GM23338 (cell line): ENCODE data around the gene GNB3. TPM values are rescaled to one million over a fixed set of nuclear protein-coding genes. Genes with fewer than 3 reads are reported as not detected.

Experiments
- ATAC-seq: fragments of 200-7000 bp; cut with Tn5 transposase; 3 replicates; pipeline ENCODE4 v1.9.1; 2020
- DNase-seq: peaks from one replicate; pipeline ENCODE4 v3.0.0-alpha.2; 2015; ENCODE audit warnings: low spot score
- H2AFZ ChIP-seq: fragments of 200-600 bp; sonication (generic); 2 replicates; pipeline ENCODE4 v1.8.0; 2016; ENCODE audit warnings: antibody characterized with exemption, mild to moderate bottlenecking, moderate library complexity
- H3F3A ChIP-seq: fragments of 200-600 bp; sonication (generic); replicated peaks from 2 replicates; pipeline ENCODE4 v1.8.0; 2017; ENCODE audit warnings: antibody characterized with exemption, mixed run types, low read depth
- H3K27ac ChIP-seq: fragments of 200-600 bp; sonication (generic); 2 replicates; pipeline ENCODE4 v1.6.1; 2016; ENCODE audit warnings: low read depth
- H3K27me3 ChIP-seq: fragments of 200-600 bp; sonication (generic); 2 replicates; pipeline ENCODE4 v1.8.0; 2016; ENCODE audit warnings: mild to moderate bottlenecking, mixed run types, moderate library complexity; ENCODE audit not compliant: insufficient read depth
- H3K36me3 ChIP-seq: fragments of 200-600 bp; sonication (generic); 2 replicates; pipeline ENCODE4 v1.8.0; 2016; ENCODE audit warnings: mild to moderate bottlenecking; ENCODE audit not compliant: insufficient read depth
- H3K4me1 ChIP-seq: fragments of 200-600 bp; sonication (generic); 2 replicates; pipeline ENCODE4 v1.8.0; 2016; ENCODE audit warnings: mild to moderate bottlenecking, moderate library complexity; ENCODE audit not compliant: insufficient read depth
- H3K4me2 ChIP-seq: fragments of 200-600 bp; sonication (generic); 2 replicates; pipeline ENCODE4 v1.7.1; 2017; ENCODE audit warnings: mixed run types
- H3K4me3 ChIP-seq: fragments of 200-600 bp; sonication (generic); 2 replicates; pipeline ENCODE4 v1.6.1; 2016; ENCODE audit warnings: mixed run types
- H3K79me2 ChIP-seq: fragments of 200-600 bp; sonication (generic); replicated peaks from 2 replicates; pipeline ENCODE4 v1.8.0; 2017; ENCODE audit warnings: mild to moderate bottlenecking; ENCODE audit not compliant: insufficient read depth
- H3K9me2 ChIP-seq: fragments of 200-600 bp; sonication (generic); 2 replicates; pipeline ENCODE4 v1.8.0; 2017; ENCODE audit not compliant: insufficient read depth
- H4K20me1 ChIP-seq: fragments of 200-600 bp; sonication (generic); replicated peaks from 2 replicates; pipeline ENCODE4 v1.8.0; 2017; ENCODE audit warnings: mild to moderate bottlenecking; ENCODE audit not compliant: insufficient read depth
- H3K27ac Mint-ChIP-seq: 2 replicates; pipeline ENCODE4 v1.8.0; 2020; ENCODE audit warnings: inconsistent platforms, mild to moderate bottlenecking, moderate library complexity, mixed read lengths
- H3K27me3 Mint-ChIP-seq: 3 replicates; pipeline ENCODE4 v1.8.0; 2022; ENCODE audit warnings: low read depth, mild to moderate bottlenecking, moderate library complexity, mixed read lengths, inconsistent platforms; ENCODE audit not compliant: insufficient read depth, poor library complexity
- H3K36me3 Mint-ChIP-seq: 3 replicates; pipeline ENCODE4 v1.8.0; 2021; ENCODE audit warnings: low read depth, mild to moderate bottlenecking, inconsistent platforms, moderate library complexity, mixed read lengths
- H3K4me1 Mint-ChIP-seq: 3 replicates; pipeline ENCODE4 v1.8.0; 2020; ENCODE audit warnings: mild to moderate bottlenecking, inconsistent platforms, mixed read lengths
- H3K4me3 Mint-ChIP-seq: 3 replicates; pipeline ENCODE4 v1.8.0; 2021; ENCODE audit warnings: moderate library complexity, mild to moderate bottlenecking, inconsistent platforms, mixed read lengths
- H3K9me3 Mint-ChIP-seq: 3 replicates; pipeline ENCODE4 v1.8.0; 2020; ENCODE audit warnings: moderate library complexity, mild to moderate bottlenecking, inconsistent platforms, mixed read lengths
- EZH2 ChIP-seq: fragments of 200-600 bp; sonication (generic); IDR thresholded peaks from one replicate; pipeline ENCODE4 v1.8.0; 2017; ENCODE audit warnings: antibody characterized with exemption, mild to moderate bottlenecking, low read depth; ENCODE audit not compliant: unreplicated experiment
- EZH2phosphoT487 ChIP-seq: fragments of 200-600 bp; sonication (generic); IDR thresholded peaks from one replicate; pipeline ENCODE4 v1.8.1; 2018; ENCODE audit warnings: antibody characterized with exemption; ENCODE audit not compliant: unreplicated experiment
- JUNB ChIP-seq: IDR thresholded peaks from one replicate; pipeline ENCODE4 v1.6.1; 2016; ENCODE audit warnings: antibody characterized with exemption; ENCODE audit not compliant: unreplicated experiment
- POLR2AphosphoS5 ChIP-seq: IDR thresholded peaks from 2 replicates; pipeline ENCODE4 v1.6.1; 2016; ENCODE audit warnings: antibody characterized with exemption, low read depth
- STAT1 ChIP-seq: IDR thresholded peaks from one replicate; pipeline ENCODE4 v1.6.1; 2016; ENCODE audit warnings: antibody characterized with exemption; ENCODE audit not compliant: unreplicated experiment
- ZNF114 ChIP-seq: fragments of 250-450 bp; sonication (Bioruptor Pico); IDR thresholded peaks from 2 replicates; pipeline ENCODE4 v1.5.0; 2020; ENCODE audit warnings: mild to moderate bottlenecking, moderate library complexity
- ZNF331 ChIP-seq: fragments of 250-450 bp; sonication (Bioruptor Pico); IDR thresholded peaks from 2 replicates; pipeline ENCODE4 v1.5.0; 2020; ENCODE audit warnings: low read depth, mild to moderate bottlenecking, moderate library complexity
- polyA plus RNA-seq: library from polyadenylated mRNA; unstranded; fragments of >200 nt; fragmentation: Nextera tagmentation; extraction: Ambion mirVana; gene quantifications from 2 replicates; pipeline ENCODE4 v1.2.1, GENCODE V29; 2016
- total RNA-seq: library from RNA; depleted of rRNA; stranded (reverse); fragments of >200 nt; shearing (Covaris generic); gene quantifications from 2 replicates; pipeline ENCODE4 v1.2.3, GENCODE V29; 2014
- TF ChIP-seq, protein P1 (sequence below), 2 experiments: fragments of 200-600 bp in 1 of 2; sonication (generic) in 1 of 2; conservative IDR thresholded peaks; 2 replicates each; pipeline versions ENCODE4 v1.5.1 to v1.6.1; 2016 to 2017; ENCODE audit warnings: antibody characterized with exemption in 2 of 2, low read depth in 2 of 2, mild to moderate bottlenecking in 2 of 2, moderate library complexity in 1 of 2
- TF ChIP-seq, protein P2 (sequence below): IDR thresholded peaks from 2 replicates; pipeline ENCODE4 v1.6.1; 2016; ENCODE audit warnings: antibody characterized with exemption
- TF ChIP-seq, protein P3 (sequence below): IDR thresholded peaks from one replicate; pipeline ENCODE4 v1.6.1; 2018; ENCODE audit warnings: antibody characterized with exemption; ENCODE audit not compliant: unreplicated experiment

Gene GNB3
- total and polyA plus RNA-seq, 2 experiments from 2014 or later, result 5.4 to 8.2 TPM

DNA sequence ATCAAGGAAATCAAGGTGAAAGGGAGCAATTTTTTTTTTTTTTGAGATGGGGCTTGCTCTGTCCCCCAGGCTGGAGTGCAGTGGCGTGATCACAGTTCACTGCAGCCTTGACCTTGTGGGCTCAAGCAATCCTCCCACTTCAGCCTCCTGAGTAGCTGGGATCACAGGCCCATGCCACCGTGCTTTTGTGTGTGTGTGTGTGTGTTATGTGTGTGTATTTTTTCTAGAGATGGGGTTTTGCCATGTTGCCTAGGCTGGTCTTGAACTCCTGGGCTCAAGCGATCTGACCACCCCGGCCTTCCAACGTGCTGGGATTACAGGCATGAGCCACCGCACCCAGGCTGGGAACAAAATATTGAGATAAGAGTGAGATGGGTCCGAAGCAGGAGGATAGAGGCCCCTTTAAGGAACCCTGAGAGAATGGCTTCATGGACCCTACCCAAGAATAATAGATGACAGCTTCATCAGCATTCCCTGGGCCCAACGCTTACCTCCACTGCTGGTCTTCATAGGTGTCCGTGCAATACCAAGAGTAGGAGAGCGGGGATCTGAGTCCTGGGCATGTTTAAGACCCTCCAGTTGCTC, 9.3 kb downstream of the GNB3 start:
- Mint-ChIP-seq H3K27me3 (peaks cover 31% of the 10 kb centered on the region), H3K4me3 (peak overlapping the region; percentile 95), H3K36me3 (peaks cover 49% of the 10 kb centered on the region), H3K27ac (0 out of 2 replicates have a peak overlapping the region, but pooled peaks have one; percentile 21), H3K9me3 (no peaks in the 10 kb centered on the region), H3K4me1 (peaks cover 15% of the 10 kb centered on the region)
- Histone ChIP-seq H3K4me2 (peak overlapping the region; percentile 78), H3K27ac (no peak overlapping the region), H3K27me3 (no peaks in the 10 kb centered on the region), H3K4me1 (peaks cover 19% of the 10 kb centered on the region), H2AFZ (no peak overlapping the region), H3K79me2 (peaks cover 36% of the 10 kb centered on the region), H3K4me3 (peak overlapping the region; percentile 80), H3F3A (peaks cover 14% of the 10 kb centered on the region; the same call in 1 of the 2 replicates), H3K9me2 (no peaks in the 10 kb centered on the region), H3K36me3 (peaks cover 21% of the 10 kb centered on the region), H4K20me1 (peaks cover 4% of the 10 kb centered on the region; the same call in 1 of the 2 replicates)
- no peak for ATAC-seq
- TF ChIP-seq EZH2phosphoT487, result no peak
- no peak for DNase-seq

DNA sequence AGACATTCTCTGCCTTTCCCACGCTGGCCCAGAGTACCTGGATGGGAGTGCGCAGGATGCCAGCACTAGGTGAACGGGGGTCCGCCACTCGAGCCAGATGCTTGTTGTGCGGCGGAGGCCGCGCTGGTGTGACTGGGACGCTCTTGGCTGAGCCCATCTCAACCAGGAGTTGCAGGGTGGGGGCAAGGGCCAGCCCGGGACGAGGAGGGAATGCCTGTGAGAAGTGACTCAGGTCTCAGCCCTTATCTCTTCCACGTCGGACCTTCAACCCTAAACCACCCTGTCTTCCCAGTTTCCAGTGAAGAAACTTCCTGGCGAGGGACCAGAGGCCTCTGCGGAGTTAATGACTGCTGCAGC, 10.0 kb downstream of the GNB3 start:
- peak; percentile 29 for DNase-seq
- H3K4me1 Mint-ChIP-seq, result peaks cover 15% of the 10 kb centered on the region
- H3K27me3 Mint-ChIP-seq, result peaks cover 31% of the 10 kb centered on the region
- Histone ChIP-seq H3K9me2 (no peaks in the 10 kb centered on the region), H4K20me1 (peaks cover 4% of the 10 kb centered on the region; the same call in 1 of the 2 replicates), H3K4me2 (peak overlapping the region; percentile 78), H3K36me3 (peaks cover 23% of the 10 kb centered on the region), H3K4me1 (peaks cover 19% of the 10 kb centered on the region), H3K27ac (0 out of 2 replicates have a peak overlapping the region, but pooled peaks have one; percentile 3), H2AFZ (no peak overlapping the region), H3F3A (peaks cover 14% of the 10 kb centered on the region; the same call in 1 of the 2 replicates), H3K4me3 (peak overlapping the region; percentile 80), H3K79me2 (peaks cover 41% of the 10 kb centered on the region), H3K27me3 (no peaks in the 10 kb centered on the region)
- peaks cover 49% of the 10 kb centered on the region for H3K36me3 Mint-ChIP-seq
- H3K27ac Mint-ChIP-seq, result peak overlapping the region; percentile 21
- no peak for ATAC-seq
- no peaks in the 10 kb centered on the region for H3K9me3 Mint-ChIP-seq
- peak overlapping the region; percentile 95 for H3K4me3 Mint-ChIP-seq
- no peak for TF ChIP-seq ZNF114
- no peak for TF ChIP-seq ZNF331 (CRISPR knock-in tag)
- no peak for TF ChIP-seq EZH2
- no peak for TF ChIP-seq STAT1
- TF ChIP-seq, protein P1, sequence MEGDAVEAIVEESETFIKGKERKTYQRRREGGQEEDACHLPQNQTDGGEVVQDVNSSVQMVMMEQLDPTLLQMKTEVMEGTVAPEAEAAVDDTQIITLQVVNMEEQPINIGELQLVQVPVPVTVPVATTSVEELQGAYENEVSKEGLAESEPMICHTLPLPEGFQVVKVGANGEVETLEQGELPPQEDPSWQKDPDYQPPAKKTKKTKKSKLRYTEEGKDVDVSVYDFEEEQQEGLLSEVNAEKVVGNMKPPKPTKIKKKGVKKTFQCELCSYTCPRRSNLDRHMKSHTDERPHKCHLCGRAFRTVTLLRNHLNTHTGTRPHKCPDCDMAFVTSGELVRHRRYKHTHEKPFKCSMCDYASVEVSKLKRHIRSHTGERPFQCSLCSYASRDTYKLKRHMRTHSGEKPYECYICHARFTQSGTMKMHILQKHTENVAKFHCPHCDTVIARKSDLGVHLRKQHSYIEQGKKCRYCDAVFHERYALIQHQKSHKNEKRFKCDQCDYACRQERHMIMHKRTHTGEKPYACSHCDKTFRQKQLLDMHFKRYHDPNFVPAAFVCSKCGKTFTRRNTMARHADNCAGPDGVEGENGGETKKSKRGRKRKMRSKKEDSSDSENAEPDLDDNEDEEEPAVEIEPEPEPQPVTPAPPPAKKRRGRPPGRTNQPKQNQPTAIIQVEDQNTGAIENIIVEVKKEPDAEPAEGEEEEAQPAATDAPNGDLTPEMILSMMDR (conservative IDR thresholded peaks at IDR 0.05; ENCODE audit: low read depth in 2 of 2), result no peak
- TF ChIP-seq, protein P2, sequence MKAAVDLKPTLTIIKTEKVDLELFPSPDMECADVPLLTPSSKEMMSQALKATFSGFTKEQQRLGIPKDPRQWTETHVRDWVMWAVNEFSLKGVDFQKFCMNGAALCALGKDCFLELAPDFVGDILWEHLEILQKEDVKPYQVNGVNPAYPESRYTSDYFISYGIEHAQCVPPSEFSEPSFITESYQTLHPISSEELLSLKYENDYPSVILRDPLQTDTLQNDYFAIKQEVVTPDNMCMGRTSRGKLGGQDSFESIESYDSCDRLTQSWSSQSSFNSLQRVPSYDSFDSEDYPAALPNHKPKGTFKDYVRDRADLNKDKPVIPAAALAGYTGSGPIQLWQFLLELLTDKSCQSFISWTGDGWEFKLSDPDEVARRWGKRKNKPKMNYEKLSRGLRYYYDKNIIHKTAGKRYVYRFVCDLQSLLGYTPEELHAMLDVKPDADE, result no peak
- TF ChIP-seq, protein P3, sequence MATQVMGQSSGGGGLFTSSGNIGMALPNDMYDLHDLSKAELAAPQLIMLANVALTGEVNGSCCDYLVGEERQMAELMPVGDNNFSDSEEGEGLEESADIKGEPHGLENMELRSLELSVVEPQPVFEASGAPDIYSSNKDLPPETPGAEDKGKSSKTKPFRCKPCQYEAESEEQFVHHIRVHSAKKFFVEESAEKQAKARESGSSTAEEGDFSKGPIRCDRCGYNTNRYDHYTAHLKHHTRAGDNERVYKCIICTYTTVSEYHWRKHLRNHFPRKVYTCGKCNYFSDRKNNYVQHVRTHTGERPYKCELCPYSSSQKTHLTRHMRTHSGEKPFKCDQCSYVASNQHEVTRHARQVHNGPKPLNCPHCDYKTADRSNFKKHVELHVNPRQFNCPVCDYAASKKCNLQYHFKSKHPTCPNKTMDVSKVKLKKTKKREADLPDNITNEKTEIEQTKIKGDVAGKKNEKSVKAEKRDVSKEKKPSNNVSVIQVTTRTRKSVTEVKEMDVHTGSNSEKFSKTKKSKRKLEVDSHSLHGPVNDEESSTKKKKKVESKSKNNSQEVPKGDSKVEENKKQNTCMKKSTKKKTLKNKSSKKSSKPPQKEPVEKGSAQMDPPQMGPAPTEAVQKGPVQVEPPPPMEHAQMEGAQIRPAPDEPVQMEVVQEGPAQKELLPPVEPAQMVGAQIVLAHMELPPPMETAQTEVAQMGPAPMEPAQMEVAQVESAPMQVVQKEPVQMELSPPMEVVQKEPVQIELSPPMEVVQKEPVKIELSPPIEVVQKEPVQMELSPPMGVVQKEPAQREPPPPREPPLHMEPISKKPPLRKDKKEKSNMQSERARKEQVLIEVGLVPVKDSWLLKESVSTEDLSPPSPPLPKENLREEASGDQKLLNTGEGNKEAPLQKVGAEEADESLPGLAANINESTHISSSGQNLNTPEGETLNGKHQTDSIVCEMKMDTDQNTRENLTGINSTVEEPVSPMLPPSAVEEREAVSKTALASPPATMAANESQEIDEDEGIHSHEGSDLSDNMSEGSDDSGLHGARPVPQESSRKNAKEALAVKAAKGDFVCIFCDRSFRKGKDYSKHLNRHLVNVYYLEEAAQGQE, result no peak
- TF ChIP-seq POLR2AphosphoS5, result no peak
- no peak for TF ChIP-seq JUNB
